HG02642 (cell line): Measurements from ENCODE around the gene GPS2.

Source experiments
- ATAC-seq: cut with Tn5 transposase; IDR thresholded peaks from one replicate; pipeline ENCODE4 v1.9.1; 2021; ENCODE audit warnings: mild to moderate bottlenecking; ENCODE audit not compliant: unreplicated experiment, poor library complexity

GPS2 gene

GRCh38 chr17:7318121-7318860 is 3.1 kb upstream of the GPS2 start:
- ATAC-seq, result no peak

GRCh38 chr17:7317161-7317803 is 2.1 kb upstream of the GPS2 start:
- no peak for ATAC-seq

GRCh38 chr17:7315570-7316235 is 543 bp upstream of the GPS2 start:
- no peak for ATAC-seq

GRCh38 chr17:7313890-7314718 is 1.1 kb downstream of the GPS2 start:
- no peak for ATAC-seq

GRCh38 chr17:7313088-7313889 is 1.9 kb downstream of the GPS2 start:
- ATAC-seq, result no peak

- ATAC-seq, result no peak
Observed at GRCh38 chr17:7312432-7313087, 2.6 kb downstream of the GPS2 start.

- no peak for ATAC-seq
Observed at GRCh38 chr17:7311110-7311705, 4.0 kb downstream of the GPS2 start.

GRCh38 chr17:7309628-7310027 is 5.5 kb downstream of the GPS2 start:
- no peak for ATAC-seq

GRCh38 chr17:7308625-7309433 is 6.3 kb downstream of the GPS2 start:
- peak; percentile 17 for ATAC-seq

GRCh38 chr17:7307686-7308624 is 7.2 kb downstream of the GPS2 start:
- ATAC-seq, result peak; percentile 14

GRCh38 chr17:7306911-7307685 is 8.1 kb downstream of the GPS2 start, which contains the start of gene EIF5A:
Gene EIF5A, plus strand, starts transcription at chr17:7307628. Its CDS starts 2,008 bp downstream, at chr17:7309636.
- peak; percentile 74 for ATAC-seq

- no peak for ATAC-seq
Observed at GRCh38 chr17:7304179-7304578, 11.0 kb downstream of the GPS2 start.

GRCh38 chr17:7296189-7296861 is 18.8 kb downstream of the GPS2 start:
- ATAC-seq, result no peak

- no peak for ATAC-seq
Observed at GRCh38 chr17:7295230-7296180, 19.7 kb downstream of the GPS2 start.
